Measurements from ENCODE around the gene BTBD2.
"Not testable (repeated sequence)": the region's sequence is repeated elsewhere in the genome, so short reads cannot be mapped to it uniquely, and the experiment has no call there.

The BTBD2 gene

DNA sequence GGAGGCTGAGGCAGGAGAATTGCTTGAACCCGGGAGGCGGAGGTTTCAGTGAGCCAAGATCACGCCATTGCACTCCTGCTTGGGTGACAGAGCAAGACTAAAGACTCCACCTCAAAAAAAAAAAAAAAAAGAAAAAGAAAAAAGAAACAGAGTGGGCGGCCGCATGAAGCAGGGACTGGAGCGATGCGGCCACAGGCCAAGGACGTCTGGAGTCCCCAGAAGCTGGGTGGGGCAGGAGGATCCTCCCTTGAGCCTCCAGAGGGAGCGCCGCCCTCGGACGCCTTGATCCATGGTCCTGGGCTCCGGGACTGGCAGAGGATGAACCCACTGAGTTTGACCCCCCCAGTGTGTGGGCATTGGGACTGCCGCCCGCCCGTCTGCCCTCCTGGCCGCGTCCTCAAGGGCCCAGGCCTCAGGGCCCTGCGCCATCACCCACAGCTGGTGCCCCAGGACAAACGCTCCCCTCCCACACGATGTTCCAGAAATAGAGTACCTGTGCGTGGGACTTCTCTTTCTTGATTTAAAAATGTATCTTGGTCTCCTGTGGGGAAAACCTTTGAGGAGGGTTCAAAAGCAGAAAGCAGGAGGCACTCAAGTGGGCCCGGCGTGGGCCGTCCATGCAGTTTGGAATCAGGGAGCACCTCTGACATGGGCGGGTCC is 15.5 kb downstream of the BTBD2 start:
- H3K4me3 ChIP-seq (ENCODE audit: low read depth, low read length), result no peak overlapping the region
- peaks cover 36% of the 10 kb centered on the region for H3K36me3 ChIP-seq (ENCODE audit: control insufficient read depth, insufficient read depth, low read length)
- no peaks in the 10 kb centered on the region for H3K4me1 ChIP-seq (ENCODE audit: control insufficient read depth, insufficient read depth, low read length)
- H3K9ac ChIP-seq (ENCODE audit: low read depth, low read length), result no peak overlapping the region
- no peaks in the 10 kb centered on the region for H3K27me3 ChIP-seq (ENCODE audit: control insufficient read depth, insufficient read depth, low read length)
- no peaks in the 10 kb centered on the region for H3K9me3 ChIP-seq (ENCODE audit: control insufficient read depth, insufficient read depth, low read length)
- H3K27ac ChIP-seq (ENCODE audit: low read depth, low read length), result no peak overlapping the region

DNA sequence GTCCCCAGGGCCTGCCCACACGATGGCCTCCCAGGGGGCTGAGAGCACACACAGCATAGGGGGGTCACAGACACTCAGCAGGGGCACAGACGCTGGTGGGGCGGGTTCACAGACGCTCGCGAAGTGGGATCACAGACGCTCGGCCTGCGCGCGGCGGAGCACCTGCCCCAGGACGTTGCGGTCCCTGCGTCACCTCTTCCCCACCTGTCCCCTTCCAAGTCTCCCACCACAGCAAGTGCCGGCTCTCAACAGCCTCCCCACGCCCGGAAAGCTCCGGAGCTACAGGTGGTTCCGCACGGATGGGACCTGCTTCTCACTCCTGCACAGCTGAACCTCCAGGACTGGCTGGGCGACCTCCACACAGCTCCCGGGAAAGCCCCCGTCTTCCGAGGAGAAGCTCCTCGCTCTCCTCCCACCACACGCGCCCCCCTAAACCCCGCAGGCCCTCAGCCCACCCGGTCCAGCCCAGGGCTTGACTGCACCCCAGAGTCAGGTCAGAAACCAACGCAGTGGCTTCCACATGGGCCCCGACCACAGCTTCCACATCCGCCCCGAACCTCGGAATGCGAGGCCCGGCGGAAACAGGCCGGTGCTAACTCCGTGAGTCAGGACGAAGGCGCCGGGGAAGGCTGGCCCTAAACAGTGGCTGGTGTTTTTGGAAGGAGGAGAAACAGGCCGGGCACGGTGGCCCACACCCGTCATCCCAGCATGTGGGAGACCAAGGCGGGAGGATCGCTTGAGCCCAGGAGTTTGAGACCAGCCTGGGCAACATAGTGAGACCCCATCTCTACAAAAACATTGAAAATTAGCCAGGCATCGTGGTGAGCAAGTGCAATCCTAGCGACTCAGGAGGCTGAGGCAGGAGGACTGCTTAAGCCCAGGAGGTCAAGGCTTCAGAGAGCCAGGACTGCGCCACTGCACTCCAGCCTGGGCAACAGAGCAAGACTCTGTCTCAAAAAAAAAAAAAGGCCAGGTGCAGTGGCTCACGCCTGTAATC is 16.5 kb downstream of the BTBD2 start:
- H3K27ac ChIP-seq (ENCODE audit: low read depth, low read length), result no peak overlapping the region
- H3K27me3 ChIP-seq (ENCODE audit: control insufficient read depth, insufficient read depth, low read length), result no peaks in the 10 kb centered on the region
- peaks cover 34% of the 10 kb centered on the region for H3K36me3 ChIP-seq (ENCODE audit: control insufficient read depth, insufficient read depth, low read length)
- no peaks in the 10 kb centered on the region for H3K9me3 ChIP-seq (ENCODE audit: control insufficient read depth, insufficient read depth, low read length)
- no peak overlapping the region for H3K9ac ChIP-seq (ENCODE audit: low read depth, low read length)
- no peak overlapping the region for H3K4me3 ChIP-seq (ENCODE audit: low read depth, low read length)
- no peaks in the 10 kb centered on the region for H3K4me1 ChIP-seq (ENCODE audit: control insufficient read depth, insufficient read depth, low read length)

DNA sequence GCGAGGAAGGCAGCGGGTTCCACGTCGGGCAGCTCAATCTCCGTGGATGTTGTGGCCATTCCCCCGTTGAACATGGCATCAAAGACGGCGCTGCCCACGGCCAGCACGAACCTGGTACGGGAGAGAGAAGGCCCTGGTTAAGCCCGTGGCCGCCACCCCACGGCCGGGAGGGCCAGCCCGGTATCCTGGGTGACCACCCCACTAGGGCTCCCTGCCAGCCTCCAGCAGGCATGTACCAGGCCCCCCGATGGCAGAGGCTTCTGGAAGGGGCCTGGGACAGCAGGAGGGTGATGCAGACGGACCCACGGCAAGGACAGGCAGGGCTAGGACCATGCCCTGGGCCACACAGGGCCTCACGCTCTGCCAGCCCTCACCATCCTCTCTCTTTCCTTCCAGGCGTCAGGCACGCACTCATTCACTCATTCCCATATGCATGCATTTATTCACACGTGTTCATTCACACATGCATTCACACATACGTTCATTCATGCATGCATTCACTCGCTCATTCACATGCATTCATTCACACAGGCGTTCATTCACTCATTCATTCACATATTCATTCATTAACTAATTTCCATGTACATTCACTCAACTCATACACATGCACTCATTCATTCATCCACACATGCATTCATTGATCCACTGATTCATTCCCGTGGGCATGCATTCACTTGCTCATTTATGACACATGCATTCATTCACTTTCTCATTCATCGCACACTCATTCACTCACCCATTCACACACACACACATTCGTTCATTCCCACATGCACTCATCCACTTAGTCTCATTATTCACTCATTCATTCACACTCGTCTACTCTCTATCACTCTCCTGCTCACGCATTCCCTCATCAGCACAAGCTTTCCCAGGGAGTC is 17.9 kb downstream of the BTBD2 start:
- Histone ChIP-seq H3K27me3 (ENCODE audit: control insufficient read depth, insufficient read depth, low read length) (no peaks in the 10 kb centered on the region), H3K4me1 (ENCODE audit: control insufficient read depth, insufficient read depth, low read length) (no peaks in the 10 kb centered on the region), H3K4me3 (ENCODE audit: low read depth, low read length) (no peak overlapping the region), H3K9me3 (ENCODE audit: control insufficient read depth, insufficient read depth, low read length) (no peaks in the 10 kb centered on the region), H3K36me3 (ENCODE audit: control insufficient read depth, insufficient read depth, low read length) (peaks cover 33% of the 10 kb centered on the region), H3K9ac (ENCODE audit: low read depth, low read length) (no peak overlapping the region), H3K27ac (ENCODE audit: low read depth, low read length) (no peak overlapping the region)

DNA sequence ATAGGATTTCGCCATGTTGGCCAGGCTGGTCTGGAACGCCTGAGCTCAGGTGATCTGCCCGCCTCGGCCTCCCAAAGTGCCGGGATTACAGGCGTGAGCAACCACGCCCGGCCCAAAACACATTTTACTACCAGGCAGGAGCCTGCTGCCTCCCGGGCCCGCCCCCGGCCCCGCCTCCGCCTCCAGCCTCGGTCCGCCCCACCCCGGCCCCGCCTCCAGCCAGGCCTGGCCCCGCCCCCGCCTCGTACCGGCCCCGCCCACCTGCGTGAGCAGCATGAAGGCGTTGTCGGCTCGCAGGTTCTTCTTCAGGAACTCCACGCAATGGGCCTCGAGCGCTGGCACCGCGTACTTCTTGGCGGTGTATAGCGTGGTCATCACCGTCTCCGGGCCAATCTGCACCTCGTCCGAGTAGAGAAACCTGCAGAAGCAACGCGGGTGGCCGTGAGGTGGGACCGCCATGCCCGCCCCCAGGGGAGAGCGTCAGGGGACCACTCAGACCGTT is 22.7 kb downstream of the BTBD2 start:
- Histone ChIP-seq H3K27me3 (ENCODE audit: control insufficient read depth, insufficient read depth, low read length) (no peaks in the 10 kb centered on the region), H3K9ac (ENCODE audit: low read depth, low read length) (no peak overlapping the region), H3K27ac (ENCODE audit: low read depth, low read length) (no peak overlapping the region), H3K36me3 (ENCODE audit: control insufficient read depth, insufficient read depth, low read length) (peaks cover 50% of the 10 kb centered on the region), H3K4me1 (ENCODE audit: control insufficient read depth, insufficient read depth, low read length) (no peaks in the 10 kb centered on the region), H3K9me3 (ENCODE audit: control insufficient read depth, insufficient read depth, low read length) (no peaks in the 10 kb centered on the region), H3K4me3 (ENCODE audit: low read depth, low read length) (no peak overlapping the region)

DNA sequence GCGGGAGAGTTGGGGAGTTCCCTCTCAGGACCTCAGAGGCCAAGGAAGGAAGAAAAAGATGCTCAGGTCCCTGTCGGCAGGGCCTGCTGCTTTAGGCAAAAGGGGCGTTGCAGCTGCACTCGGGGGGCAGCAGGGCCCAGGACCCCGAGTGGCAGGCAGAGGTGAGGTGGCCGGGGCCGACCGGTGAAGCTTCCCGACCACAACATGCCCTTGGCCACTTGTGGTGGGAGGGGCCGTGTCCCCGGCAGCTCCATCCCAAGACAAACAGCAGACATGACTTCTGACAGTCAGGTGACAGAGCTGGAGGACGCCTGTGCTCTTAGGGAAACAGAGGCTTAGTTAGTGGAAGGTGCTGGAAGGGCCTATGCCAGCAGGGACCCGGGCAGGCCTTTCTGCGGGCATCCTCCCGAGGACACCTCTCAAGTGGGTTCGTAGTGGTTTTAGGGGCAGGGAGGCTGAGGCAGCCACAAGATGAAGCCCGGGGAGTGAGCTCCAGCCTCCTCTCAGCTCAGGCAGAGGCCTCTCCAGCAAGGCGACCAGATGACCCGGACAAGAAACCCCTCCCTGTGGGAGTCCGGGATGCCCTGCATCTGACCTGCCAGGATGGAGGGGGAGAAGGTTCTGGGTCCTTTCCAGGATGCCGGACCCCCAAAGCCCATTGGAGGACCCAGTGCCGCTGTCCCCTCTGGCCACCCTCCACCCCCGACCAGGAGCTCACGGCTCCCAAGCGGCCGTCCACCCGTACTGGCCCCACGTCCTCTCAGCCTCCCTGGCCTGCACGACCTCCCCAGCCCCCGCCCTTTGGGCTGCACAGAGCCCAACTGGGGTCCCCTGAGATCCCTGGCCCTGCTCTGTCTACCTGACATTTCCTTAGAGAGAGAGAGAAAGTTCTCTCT is 24.2 kb downstream of the BTBD2 start:
- H3K36me3 ChIP-seq (ENCODE audit: control insufficient read depth, insufficient read depth, low read length), result peaks cover 50% of the 10 kb centered on the region
- H3K27me3 ChIP-seq (ENCODE audit: control insufficient read depth, insufficient read depth, low read length), result no peaks in the 10 kb centered on the region
- H3K9ac ChIP-seq (ENCODE audit: low read depth, low read length), result no peak overlapping the region
- no peak overlapping the region for H3K27ac ChIP-seq (ENCODE audit: low read depth, low read length)
- no peaks in the 10 kb centered on the region for H3K9me3 ChIP-seq (ENCODE audit: control insufficient read depth, insufficient read depth, low read length)
- no peaks in the 10 kb centered on the region for H3K4me1 ChIP-seq (ENCODE audit: control insufficient read depth, insufficient read depth, low read length)
- H3K4me3 ChIP-seq (ENCODE audit: low read depth, low read length), result no peak overlapping the region

DNA sequence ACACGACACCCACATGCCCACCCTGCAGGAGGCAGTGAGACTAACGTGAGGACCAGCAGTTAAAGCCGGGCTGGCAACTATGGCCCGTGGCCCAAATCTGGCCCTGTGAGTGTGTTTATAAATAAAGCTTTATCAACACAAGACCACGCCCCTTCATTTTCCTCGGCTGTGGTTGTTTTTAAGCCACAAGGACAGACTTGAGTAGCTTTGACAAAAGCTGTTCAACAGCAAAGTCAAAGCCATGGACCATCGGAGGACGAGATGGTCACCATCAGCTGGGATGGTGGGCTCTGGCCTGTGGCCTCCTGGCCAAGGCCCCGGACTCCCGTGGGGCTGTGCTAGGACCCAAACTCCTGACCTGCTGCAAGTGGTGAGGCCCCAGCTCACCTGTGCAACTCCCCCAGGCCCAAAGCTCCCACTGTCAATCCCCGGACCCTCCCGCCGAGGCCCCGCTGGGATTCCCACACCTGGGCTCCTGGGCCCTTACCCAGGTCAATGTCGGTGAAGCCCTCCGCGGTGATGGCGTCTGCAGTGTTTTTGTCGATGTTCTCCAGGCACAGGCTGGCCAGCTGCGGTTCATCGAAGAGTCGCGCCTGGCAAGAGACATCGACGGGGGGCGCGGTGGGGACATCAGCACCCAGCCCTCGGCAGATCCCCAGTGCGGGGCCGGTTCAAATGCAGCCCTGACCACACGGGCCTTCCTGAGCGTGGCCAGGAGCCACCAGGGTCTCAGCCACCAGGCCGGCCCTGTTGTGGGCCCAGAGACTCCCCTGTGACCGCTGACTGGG is 25.1 kb downstream of the BTBD2 start:
- Histone ChIP-seq H3K27ac (ENCODE audit: low read depth, low read length) (no peak overlapping the region), H3K4me3 (ENCODE audit: low read depth, low read length) (no peak overlapping the region), H3K4me1 (ENCODE audit: control insufficient read depth, insufficient read depth, low read length) (no peaks in the 10 kb centered on the region), H3K36me3 (ENCODE audit: control insufficient read depth, insufficient read depth, low read length) (peaks cover 52% of the 10 kb centered on the region), H3K27me3 (ENCODE audit: control insufficient read depth, insufficient read depth, low read length) (no peaks in the 10 kb centered on the region), H3K9me3 (ENCODE audit: control insufficient read depth, insufficient read depth, low read length) (no peaks in the 10 kb centered on the region), H3K9ac (ENCODE audit: low read depth, low read length) (no peak overlapping the region)

DNA sequence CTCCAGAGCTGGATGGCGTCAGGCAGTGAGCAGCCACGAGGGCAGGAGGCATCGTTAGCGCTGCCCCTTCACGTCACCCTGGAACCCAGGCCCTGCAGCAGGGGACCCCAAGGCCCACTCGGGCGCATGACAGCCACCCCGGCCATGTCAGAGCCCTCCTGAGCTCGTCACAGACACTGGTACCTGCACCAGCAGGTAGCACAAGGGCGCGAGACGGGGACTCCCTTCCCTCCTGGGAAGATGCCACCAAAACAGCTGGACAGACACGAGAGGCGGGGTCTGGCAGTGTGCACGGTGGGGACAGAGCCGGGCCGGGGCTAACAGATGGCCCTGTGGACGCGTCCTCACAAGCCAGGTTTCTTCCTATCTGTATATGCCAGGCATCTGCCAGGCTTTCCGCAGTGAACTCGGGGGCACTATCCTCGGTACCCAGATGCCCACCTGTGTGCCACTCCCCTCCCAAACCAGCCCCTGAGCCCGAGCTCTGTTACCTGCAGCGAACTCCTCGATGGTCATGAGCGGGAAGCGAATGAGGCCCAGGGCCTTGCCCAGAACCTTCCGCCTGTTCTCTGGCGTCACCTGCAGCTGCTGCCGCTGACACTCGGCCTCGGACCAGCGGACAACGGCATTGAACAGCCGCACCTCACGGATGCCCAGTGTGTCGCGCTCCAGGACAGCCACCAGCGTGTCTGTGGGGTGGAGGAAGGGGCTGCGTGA is 25.8 kb downstream of the BTBD2 start:
- Histone ChIP-seq H3K27me3 (ENCODE audit: control insufficient read depth, insufficient read depth, low read length) (no peaks in the 10 kb centered on the region), H3K27ac (ENCODE audit: low read depth, low read length) (no peak overlapping the region), H3K4me1 (ENCODE audit: control insufficient read depth, insufficient read depth, low read length) (no peaks in the 10 kb centered on the region), H3K9ac (ENCODE audit: low read depth, low read length) (no peak overlapping the region), H3K4me3 (ENCODE audit: low read depth, low read length) (no peak overlapping the region), H3K9me3 (ENCODE audit: control insufficient read depth, insufficient read depth, low read length) (no peaks in the 10 kb centered on the region), H3K36me3 (ENCODE audit: control insufficient read depth, insufficient read depth, low read length) (peaks cover 58% of the 10 kb centered on the region)

DNA sequence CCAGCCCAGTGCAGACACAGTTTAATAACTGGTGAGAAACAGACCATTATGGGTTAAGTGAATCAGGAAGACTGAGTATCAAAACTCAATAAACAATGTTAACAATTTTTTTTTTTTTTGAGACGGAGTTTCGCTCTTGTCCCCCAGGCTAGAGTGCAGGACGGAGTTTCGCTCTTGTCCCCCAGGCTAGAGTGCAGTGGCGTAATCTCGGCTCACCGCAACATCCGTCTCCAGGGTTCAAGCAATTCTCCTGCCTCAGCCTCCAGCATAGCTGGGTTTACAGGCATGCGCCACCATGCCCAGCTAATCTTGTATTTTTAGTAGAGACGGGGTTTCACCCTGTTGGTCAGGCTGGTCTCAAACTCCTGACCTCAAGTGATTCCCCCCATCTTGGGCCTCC is 27.1 kb downstream of the BTBD2 start:
- not testable (repeated sequence) for H3K4me1 ChIP-seq (ENCODE audit: control insufficient read depth, insufficient read depth, low read length); H3K9me3 ChIP-seq (ENCODE audit: control insufficient read depth, insufficient read depth, low read length); H3K27me3 ChIP-seq (ENCODE audit: control insufficient read depth, insufficient read depth, low read length); H3K9ac ChIP-seq (ENCODE audit: low read depth, low read length); H3K4me3 ChIP-seq (ENCODE audit: low read depth, low read length); H3K27ac ChIP-seq (ENCODE audit: low read depth, low read length)
- peaks cover 58% of the 10 kb centered on the region for H3K36me3 ChIP-seq (ENCODE audit: control insufficient read depth, insufficient read depth, low read length)

All from HUES48 (cell line).